ENCODE measurements around the gene MGAT3.

- no peak for TF ChIP-seq POLR2AphosphoS5 (IDR thresholded peaks at IDR 0.05; ENCODE audit: borderline replicate concordance, low read depth, low read length)
- TF ChIP-seq EZH2 (IDR thresholded peaks at IDR 0.05) = no peak
Measured at GRCh38 chr22:39435616-39436015, 21.2 kb upstream of the MGAT3 start.

Measured in SK-N-MC (cell line).